Type B pancreatic cell (in vitro differentiated cells): Measurements from ENCODE around the gene MNX1. TPM values are rescaled to one million over a fixed set of nuclear protein-coding genes. Genes with fewer than 3 reads are reported as not detected.

ENCODE experiments used
- DNase-seq: peaks from one replicate; pipeline ENCODE4 v3.0.0; 2021; ENCODE audit warnings: mixed read lengths; ENCODE audit not compliant: unreplicated experiment; ENCODE audit errors: extremely low spot score
- H3K27ac Mint-ChIP-seq: 2 replicates; pipeline ENCODE4 v1.8.0; 2021; ENCODE audit warnings: mild to moderate bottlenecking, mixed read lengths
- H3K27me3 Mint-ChIP-seq: 2 replicates; pipeline ENCODE4 v1.8.0; 2021; ENCODE audit warnings: mixed read lengths
- H3K36me3 Mint-ChIP-seq: 2 replicates; pipeline ENCODE4 v1.8.0; 2021; ENCODE audit warnings: mixed read lengths
- H3K4me1 Mint-ChIP-seq: one replicate; pipeline ENCODE4 v1.8.0; 2021; ENCODE audit warnings: mixed read lengths; ENCODE audit not compliant: unreplicated experiment
- H3K4me3 Mint-ChIP-seq: 2 replicates; pipeline ENCODE4 v1.8.0; 2021; ENCODE audit warnings: mild to moderate bottlenecking, mixed read lengths
- H3K9me3 Mint-ChIP-seq: 2 replicates; pipeline ENCODE4 v1.8.0; 2021; ENCODE audit warnings: mixed read lengths
- total RNA-seq: library from RNA; stranded (reverse); gene quantifications from 2 replicates; pipeline ENCODE4 v1.2.1, GENCODE V29; 2021; ENCODE audit warnings: low replicate concordance
- TF ChIP-seq, protein P1 (sequence below): fragments of 200-600 bp; sonication (generic); conservative IDR thresholded peaks from 2 replicates; pipeline ENCODE4 v1.5.0; 2021; ENCODE audit warnings: antibody characterized with exemption, mild to moderate bottlenecking

Gene MNX1
- total RNA-seq, 1 donor from 2014 or later: 14.9 TPM

DNA sequence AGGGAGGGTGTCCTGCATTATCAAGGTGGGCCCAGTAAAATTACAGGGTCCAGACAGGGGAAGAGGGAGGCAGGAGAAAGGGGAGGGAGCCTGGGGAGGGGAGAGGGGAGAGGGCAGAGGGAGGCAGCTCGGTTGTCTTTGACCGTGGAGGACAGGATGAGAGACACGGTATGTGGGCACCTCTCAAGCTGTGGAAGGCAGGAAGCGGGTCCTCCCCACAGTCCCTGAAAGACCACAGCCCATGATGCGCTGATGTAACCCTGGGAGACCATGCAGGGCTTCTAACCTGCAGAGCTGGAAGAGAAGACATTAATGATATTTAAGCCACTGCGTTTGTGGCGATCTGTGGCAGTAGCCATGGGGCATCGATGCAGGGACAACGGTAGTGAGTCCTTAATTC lies 27.2 kb upstream of the MNX1 start:
- DNase-seq: no peak
- TF ChIP-seq, protein P1, sequence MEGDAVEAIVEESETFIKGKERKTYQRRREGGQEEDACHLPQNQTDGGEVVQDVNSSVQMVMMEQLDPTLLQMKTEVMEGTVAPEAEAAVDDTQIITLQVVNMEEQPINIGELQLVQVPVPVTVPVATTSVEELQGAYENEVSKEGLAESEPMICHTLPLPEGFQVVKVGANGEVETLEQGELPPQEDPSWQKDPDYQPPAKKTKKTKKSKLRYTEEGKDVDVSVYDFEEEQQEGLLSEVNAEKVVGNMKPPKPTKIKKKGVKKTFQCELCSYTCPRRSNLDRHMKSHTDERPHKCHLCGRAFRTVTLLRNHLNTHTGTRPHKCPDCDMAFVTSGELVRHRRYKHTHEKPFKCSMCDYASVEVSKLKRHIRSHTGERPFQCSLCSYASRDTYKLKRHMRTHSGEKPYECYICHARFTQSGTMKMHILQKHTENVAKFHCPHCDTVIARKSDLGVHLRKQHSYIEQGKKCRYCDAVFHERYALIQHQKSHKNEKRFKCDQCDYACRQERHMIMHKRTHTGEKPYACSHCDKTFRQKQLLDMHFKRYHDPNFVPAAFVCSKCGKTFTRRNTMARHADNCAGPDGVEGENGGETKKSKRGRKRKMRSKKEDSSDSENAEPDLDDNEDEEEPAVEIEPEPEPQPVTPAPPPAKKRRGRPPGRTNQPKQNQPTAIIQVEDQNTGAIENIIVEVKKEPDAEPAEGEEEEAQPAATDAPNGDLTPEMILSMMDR: no peak
- no peaks in the 10 kb centered on the region for H3K36me3 Mint-ChIP-seq
- H3K4me3 Mint-ChIP-seq: no peak overlapping the region
- H3K4me1 Mint-ChIP-seq: no peaks in the 10 kb centered on the region
- peaks cover 62% of the 10 kb centered on the region for H3K27me3 Mint-ChIP-seq
- H3K9me3 Mint-ChIP-seq: peaks cover 14% of the 10 kb centered on the region
- no peak overlapping the region for H3K27ac Mint-ChIP-seq

DNA sequence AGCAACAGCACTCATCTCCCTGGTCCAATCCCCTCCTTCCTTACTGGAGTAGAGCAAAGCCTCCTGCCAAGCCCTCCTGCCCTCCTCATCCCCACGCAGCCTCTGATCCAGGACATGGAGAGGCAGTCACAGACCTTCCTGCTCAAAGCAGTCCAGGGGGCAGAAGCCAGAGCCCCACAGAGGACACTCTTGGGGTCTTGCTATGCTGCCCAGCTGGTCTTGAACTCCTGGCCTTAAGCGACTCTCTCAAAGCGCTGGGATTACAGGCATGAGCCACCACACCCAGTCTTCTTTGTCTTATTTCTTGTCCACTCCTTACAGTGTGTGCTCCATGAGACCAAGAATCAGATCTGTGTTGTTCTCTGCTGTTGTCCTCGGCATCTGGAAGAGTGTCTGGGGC lies 26.6 kb upstream of the MNX1 start:
- no peaks in the 10 kb centered on the region for H3K36me3 Mint-ChIP-seq
- H3K27me3 Mint-ChIP-seq: peaks cover 61% of the 10 kb centered on the region
- TF ChIP-seq, protein P1: no peak
- peaks cover 14% of the 10 kb centered on the region for H3K9me3 Mint-ChIP-seq
- no peaks in the 10 kb centered on the region for H3K4me1 Mint-ChIP-seq
- H3K27ac Mint-ChIP-seq: no peak overlapping the region
- no peak overlapping the region for H3K4me3 Mint-ChIP-seq
- DNase-seq: no peak

GRCh38 chr7:157035979-157036378 lies 25.5 kb upstream of the MNX1 start:
- H3K9me3 Mint-ChIP-seq: peaks cover 14% of the 10 kb centered on the region
- H3K27ac Mint-ChIP-seq: no peak overlapping the region
- H3K4me1 Mint-ChIP-seq: no peaks in the 10 kb centered on the region
- H3K4me3 Mint-ChIP-seq: no peak overlapping the region
- TF ChIP-seq, protein P1: no peak
- no peak for DNase-seq
- H3K27me3 Mint-ChIP-seq: peaks cover 61% of the 10 kb centered on the region
- H3K36me3 Mint-ChIP-seq: no peaks in the 10 kb centered on the region

DNA sequence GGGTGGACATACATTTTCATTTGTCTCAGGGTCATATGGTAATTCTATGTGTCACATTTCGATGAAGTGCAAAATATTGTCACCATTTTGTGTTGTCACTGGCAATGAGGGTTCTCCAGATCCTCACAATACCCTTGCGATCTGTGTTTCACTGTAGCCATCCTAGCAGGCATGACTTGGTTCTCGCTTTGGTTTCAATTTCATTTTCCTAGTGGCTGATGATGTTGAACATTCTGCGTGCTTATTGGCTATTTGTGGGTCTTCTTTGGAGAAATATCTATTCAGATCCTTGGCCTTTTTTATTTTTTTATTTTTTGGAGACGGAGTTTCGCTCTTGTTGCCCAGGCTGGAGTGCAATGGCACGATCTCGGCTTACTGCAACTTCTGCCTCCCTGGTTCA lies 24.8 kb upstream of the MNX1 start:
- TF ChIP-seq, protein P1: no peak
- Mint-ChIP-seq H3K4me3 (no peak overlapping the region), H3K27ac (no peak overlapping the region), H3K36me3 (no peaks in the 10 kb centered on the region), H3K27me3 (peaks cover 57% of the 10 kb centered on the region), H3K4me1 (no peaks in the 10 kb centered on the region), H3K9me3 (peaks cover 14% of the 10 kb centered on the region)
- DNase-seq: no peak

DNA sequence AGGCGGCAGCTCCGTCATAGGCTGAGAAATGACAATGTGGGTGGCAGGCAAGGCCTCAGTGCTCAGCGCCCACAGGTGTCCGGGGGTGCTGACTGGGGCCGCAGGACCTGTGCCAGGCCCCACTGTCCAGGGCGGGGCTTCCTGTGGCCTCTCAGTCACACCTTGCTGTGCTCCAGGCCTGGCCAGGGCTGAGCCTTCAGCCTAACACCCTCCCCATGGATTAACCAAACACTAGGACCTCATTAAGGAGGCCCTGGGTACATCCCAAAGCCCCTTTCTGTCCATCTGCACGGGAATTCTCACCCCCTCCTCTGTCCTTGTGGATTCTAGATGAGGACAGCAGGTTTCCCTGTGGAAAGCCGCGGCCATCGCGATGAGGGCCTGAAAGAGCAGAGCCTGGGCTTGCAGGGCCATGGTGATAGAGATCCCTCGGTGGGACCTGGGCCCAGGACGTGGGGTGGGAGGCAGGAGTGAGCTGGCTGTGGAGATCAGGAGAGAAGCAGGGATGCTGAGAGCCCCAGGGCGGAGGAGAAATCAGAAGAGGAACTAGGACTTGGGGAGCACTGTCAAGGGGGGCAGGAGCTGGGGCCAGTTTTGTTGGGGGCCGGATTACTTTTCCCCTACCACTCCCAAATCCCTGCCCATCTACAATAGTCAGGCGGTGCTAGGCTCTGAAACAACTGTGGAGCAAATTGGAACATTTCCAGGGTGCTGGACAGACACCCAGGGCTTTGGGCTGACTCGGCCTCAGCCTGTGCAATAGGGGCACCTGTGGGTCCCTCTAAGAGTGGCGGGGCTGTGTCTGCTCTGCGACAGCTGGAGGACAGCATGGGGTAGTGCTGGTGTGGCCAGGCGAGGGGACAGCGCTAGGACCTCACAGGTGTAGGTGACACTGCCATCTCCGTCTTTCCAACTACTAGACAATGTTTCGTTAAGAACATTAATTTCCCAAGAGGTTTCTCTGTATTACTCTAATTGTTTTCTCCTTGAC lies 23.3 kb upstream of the MNX1 start:
- TF ChIP-seq, protein P1: no peak
- Mint-ChIP-seq H3K27ac (no peak overlapping the region), H3K9me3 (peaks cover 14% of the 10 kb centered on the region), H3K4me1 (no peaks in the 10 kb centered on the region), H3K4me3 (no peak overlapping the region), H3K36me3 (no peaks in the 10 kb centered on the region), H3K27me3 (peaks cover 68% of the 10 kb centered on the region)
- DNase-seq: no peak
